ENCODE results near the gene TRIM40.

TRIM40 gene

DNA sequence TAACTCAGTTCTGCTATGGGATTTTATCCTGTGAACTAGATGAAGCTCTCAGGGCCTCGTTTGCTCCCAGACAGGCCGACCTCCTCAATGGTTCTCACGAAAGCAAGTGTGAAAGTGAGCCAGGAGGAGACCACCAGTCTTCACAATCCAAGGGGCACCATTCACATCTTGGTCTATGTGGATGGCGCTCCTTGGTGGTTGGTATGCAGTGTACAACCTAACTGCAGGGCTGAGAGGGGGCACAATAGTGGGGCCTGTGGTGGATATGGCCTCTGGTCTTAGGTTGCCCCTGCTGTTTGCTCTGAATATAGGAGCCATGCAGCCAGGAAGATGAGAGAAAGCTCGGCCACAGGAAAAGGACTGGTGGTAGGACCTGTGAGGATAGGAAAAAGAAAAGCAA, 52.6 kb downstream of the TRIM40 start:
- TF ChIP-seq MYC (IDR thresholded peaks at IDR 0.05; ENCODE audit: low read depth, low read length): no peak
- TF ChIP-seq, protein P1, sequence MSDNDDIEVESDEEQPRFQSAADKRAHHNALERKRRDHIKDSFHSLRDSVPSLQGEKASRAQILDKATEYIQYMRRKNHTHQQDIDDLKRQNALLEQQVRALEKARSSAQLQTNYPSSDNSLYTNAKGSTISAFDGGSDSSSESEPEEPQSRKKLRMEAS (IDR thresholded peaks at IDR 0.05; ENCODE audit: low read depth, low read length): no peak
- no peak for TF ChIP-seq POLR2A (IDR thresholded peaks at IDR 0.05; ENCODE audit: extremely low read depth, insufficient read length)
- TF ChIP-seq, protein P2, sequence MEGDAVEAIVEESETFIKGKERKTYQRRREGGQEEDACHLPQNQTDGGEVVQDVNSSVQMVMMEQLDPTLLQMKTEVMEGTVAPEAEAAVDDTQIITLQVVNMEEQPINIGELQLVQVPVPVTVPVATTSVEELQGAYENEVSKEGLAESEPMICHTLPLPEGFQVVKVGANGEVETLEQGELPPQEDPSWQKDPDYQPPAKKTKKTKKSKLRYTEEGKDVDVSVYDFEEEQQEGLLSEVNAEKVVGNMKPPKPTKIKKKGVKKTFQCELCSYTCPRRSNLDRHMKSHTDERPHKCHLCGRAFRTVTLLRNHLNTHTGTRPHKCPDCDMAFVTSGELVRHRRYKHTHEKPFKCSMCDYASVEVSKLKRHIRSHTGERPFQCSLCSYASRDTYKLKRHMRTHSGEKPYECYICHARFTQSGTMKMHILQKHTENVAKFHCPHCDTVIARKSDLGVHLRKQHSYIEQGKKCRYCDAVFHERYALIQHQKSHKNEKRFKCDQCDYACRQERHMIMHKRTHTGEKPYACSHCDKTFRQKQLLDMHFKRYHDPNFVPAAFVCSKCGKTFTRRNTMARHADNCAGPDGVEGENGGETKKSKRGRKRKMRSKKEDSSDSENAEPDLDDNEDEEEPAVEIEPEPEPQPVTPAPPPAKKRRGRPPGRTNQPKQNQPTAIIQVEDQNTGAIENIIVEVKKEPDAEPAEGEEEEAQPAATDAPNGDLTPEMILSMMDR (IDR thresholded peaks at IDR 0.05; ENCODE audit: low read depth, low read length): no peak
- no peak overlapping the region for H3K4me3 ChIP-seq (ENCODE audit: low read depth, low read length)
- no peak for DNase-seq (ENCODE audit: low read depth)

DNA sequence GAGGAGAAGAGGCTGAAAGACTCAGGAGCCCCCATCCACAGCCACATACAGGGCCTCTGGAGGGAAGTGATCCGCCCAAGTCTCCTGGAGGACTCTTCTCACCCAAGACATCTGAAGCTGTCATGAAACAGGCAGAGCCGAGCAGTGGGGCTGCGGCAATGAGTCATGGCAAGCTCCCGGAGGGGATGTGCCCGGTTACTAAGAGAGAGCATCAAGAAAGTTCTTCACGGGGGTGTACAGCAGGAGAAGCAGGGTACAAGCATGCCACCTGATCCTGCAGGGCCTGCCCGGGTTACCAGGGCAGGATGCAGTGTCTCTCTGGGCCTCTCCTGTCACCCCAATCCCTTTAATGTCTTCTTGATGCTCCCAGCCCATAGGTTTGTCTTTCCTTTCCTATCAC, 56.1 kb downstream of the TRIM40 start:
- TF ChIP-seq, protein P1 (IDR thresholded peaks at IDR 0.05; ENCODE audit: low read depth, low read length): no peak
- TF ChIP-seq, protein P2 (IDR thresholded peaks at IDR 0.05; ENCODE audit: low read depth, low read length): no peak
- no peak for TF ChIP-seq MYC (IDR thresholded peaks at IDR 0.05; ENCODE audit: low read depth, low read length)
- H3K4me3 ChIP-seq (ENCODE audit: low read depth, low read length): no peak overlapping the region
- no peak for DNase-seq (ENCODE audit: low read depth)

DNA sequence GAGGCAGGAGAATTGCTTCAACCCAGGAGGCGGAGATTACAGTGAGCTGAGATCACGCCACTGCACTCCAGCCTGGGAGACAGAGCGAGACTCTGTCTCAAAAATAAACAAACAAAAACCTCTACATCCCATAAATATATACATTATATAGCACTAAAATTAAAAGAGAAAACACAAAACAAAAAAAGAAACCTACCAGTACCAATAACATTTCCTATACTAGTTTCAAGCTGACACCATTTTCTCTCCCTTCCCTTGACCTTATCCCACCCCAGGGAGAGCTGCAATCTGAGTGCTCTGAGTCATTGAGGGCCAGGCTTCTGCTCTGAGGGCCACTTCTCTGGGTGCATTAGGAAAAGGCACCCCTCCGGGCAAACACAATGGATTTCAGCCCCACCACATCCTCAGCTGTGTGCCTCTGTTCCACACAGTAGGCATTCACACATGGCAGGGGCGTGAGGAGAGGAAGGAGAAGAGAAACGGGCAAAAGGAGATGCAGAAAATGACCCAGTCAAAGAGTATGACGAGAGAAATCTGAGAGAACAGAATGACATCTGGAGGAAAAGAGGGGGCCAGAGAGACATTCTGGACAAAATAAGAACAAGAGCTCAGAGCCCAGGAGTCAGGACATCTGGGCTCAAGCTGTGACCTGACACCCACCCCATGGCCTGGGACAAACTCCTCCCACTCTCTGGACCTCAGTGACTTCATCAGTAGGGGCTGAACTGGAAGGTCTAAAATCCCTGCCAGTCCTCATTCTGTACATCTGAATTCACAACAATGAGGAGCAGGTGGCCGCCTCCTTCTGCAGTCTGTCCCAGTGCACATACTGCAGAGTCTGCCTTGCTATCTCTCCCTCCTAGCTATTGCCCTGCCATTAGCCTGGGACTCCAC, 59.1 kb downstream of the TRIM40 start:
- TF ChIP-seq, protein P1 (IDR thresholded peaks at IDR 0.05; ENCODE audit: low read depth, low read length): no peak
- TF ChIP-seq POLR2A (IDR thresholded peaks at IDR 0.05; ENCODE audit: extremely low read depth, insufficient read length) (no peak), MYC (IDR thresholded peaks at IDR 0.05; ENCODE audit: low read depth, low read length) (no peak)
- TF ChIP-seq, protein P2 (IDR thresholded peaks at IDR 0.05; ENCODE audit: low read depth, low read length): no peak
- DNase-seq (ENCODE audit: low read depth): no peak
- no peak overlapping the region for H3K4me3 ChIP-seq (ENCODE audit: low read depth, low read length)

DNA sequence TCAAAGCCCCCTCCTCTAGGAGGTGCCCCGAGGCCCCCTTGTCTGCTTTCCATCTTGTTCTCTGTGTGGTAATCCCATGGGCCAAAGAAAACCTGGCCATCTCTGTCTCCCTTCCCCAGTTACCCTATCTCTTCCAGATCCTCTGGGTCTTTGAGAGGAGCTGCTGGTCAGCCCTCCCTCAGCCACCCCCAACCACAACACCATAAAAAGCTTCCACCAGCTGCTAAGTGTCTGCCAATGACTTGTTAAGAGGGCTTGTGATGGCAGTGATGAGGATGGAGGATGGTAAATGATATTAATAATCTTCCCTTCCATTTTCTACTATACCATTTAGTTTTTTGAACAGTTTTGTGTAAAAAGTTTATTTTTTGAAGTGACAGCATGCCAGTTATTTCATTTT, 60.0 kb downstream of the TRIM40 start:
- DNase-seq (ENCODE audit: low read depth): no peak
- TF ChIP-seq MYC (IDR thresholded peaks at IDR 0.05; ENCODE audit: low read depth, low read length) (no peak), POLR2A (IDR thresholded peaks at IDR 0.05; ENCODE audit: extremely low read depth, insufficient read length) (no peak)
- TF ChIP-seq, protein P1 (IDR thresholded peaks at IDR 0.05; ENCODE audit: low read depth, low read length): no peak
- TF ChIP-seq, protein P2 (IDR thresholded peaks at IDR 0.05; ENCODE audit: low read depth, low read length): no peak
- H3K4me3 ChIP-seq (ENCODE audit: low read depth, low read length): no peak overlapping the region

DNA sequence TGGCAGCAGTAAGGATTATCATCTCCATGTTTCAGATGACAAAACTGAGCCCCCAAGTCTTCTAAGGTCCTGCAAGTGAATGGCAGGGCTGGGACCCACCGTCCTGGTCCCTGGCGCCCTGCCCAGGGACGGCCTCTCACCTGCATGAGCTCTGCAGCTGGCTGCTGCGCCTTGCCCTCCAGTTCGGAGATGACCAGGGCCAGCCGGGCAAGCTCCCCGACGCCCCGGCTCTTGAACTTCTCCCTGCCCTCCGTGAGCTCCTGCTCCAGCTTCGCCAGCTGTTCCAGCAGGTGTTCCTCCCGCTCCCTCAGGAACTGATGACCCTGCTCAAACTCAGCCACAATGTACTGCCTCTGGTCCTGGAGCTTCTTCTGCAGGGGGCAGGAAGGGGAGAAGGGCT, 60.4 kb downstream of the TRIM40 start:
- no peak for TF ChIP-seq MYC (IDR thresholded peaks at IDR 0.05; ENCODE audit: low read depth, low read length)
- no peak for TF ChIP-seq POLR2A (IDR thresholded peaks at IDR 0.05; ENCODE audit: extremely low read depth, insufficient read length)
- TF ChIP-seq, protein P1 (IDR thresholded peaks at IDR 0.05; ENCODE audit: low read depth, low read length): no peak
- TF ChIP-seq, protein P2 (IDR thresholded peaks at IDR 0.05; ENCODE audit: low read depth, low read length): no peak
- no peak overlapping the region for H3K4me3 ChIP-seq (ENCODE audit: low read depth, low read length)
- no peak for DNase-seq (ENCODE audit: low read depth)
